Activated CD8-positive, alpha-beta memory T cell treated with anti-CD3 and anti-CD28 coated beads for 24 hours (primary cell): Measurements from ENCODE around the gene ORAI2.
"Not testable (repeated sequence)": the region's sequence is repeated elsewhere in the genome, so short reads cannot be mapped to it uniquely, and the experiment has no call there.

Experiments used
- DNase-seq: peaks from one replicate; pipeline ENCODE4 v3.0.0-alpha.2; 2020

ORAI2 gene

GRCh38 chr7:102505298-102506185, 72.2 kb downstream of the ORAI2 start:
- not testable (repeated sequence) for DNase-seq
